Measurements from ENCODE around the gene CTDSPL. TPM values are rescaled to one million over a fixed set of nuclear protein-coding genes. Genes with fewer than 3 reads are reported as not detected.
A peak's percentile ranks its signal among the peaks of the same experiment; 100 is the strongest.

CTDSPL gene
- total and polyA plus RNA-seq, 2 of the 8 experiments (the other 6 are each of a cell fraction or from before 2014, with no cell fraction given): 20.3 to 42.2 TPM

DNA sequence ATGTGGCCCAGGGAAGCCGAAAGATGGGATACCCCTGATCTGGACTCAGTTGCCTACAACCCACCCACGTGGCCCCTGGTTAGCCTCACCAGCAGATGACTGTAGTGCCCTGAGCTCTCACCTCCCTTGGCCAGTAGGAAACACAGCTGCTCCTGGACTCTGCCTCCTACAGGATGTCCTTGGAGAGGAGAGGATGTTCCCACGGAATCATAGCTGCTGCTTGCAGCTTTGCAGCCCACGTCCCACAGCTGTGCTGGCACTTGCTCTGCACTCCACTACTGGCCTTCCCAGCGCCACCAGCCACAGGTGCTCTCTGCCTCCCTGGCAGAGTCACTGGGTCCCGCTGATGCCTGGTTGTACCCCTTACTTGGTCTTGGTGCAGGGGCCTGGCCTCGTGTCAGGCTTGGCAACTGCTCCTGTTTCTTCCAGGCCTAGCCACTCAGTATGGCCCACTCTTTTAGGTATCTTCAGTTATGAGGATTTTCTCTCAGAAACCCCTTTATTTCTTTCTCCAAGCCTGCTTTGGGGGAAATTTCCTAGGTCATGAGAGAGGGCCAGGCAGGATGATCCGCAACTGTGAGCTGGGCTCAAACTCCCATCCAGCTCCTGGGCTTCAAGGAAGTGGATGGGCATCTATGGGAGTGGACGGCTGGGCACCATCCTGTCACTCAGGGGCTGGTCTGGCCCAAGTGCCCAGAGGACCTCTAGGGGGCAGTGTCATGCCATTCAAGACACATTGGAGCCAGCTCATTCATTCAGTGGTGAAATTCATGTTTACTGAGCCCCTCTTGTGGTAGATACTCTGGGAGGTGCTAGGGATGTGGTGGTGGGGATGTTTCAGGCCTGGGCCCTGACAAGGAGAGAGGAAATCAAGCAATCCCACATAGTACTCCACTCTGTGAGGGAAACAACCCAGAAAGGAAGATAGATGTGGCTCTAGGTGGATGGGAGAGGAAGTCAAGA is 112.7 kb downstream of the CTDSPL start (continued):
- TF ChIP-seq, protein P1, sequence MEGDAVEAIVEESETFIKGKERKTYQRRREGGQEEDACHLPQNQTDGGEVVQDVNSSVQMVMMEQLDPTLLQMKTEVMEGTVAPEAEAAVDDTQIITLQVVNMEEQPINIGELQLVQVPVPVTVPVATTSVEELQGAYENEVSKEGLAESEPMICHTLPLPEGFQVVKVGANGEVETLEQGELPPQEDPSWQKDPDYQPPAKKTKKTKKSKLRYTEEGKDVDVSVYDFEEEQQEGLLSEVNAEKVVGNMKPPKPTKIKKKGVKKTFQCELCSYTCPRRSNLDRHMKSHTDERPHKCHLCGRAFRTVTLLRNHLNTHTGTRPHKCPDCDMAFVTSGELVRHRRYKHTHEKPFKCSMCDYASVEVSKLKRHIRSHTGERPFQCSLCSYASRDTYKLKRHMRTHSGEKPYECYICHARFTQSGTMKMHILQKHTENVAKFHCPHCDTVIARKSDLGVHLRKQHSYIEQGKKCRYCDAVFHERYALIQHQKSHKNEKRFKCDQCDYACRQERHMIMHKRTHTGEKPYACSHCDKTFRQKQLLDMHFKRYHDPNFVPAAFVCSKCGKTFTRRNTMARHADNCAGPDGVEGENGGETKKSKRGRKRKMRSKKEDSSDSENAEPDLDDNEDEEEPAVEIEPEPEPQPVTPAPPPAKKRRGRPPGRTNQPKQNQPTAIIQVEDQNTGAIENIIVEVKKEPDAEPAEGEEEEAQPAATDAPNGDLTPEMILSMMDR (IDR thresholded peaks at IDR 0.05; ENCODE audit: control extremely low read depth in 1 of 3, insufficient read depth in 1 of 3, low read depth in 1 of 3, low read length in 3 of 3): peak; percentile 85 to 96 (median 94)
- TF ChIP-seq ASH2L (IDR thresholded peaks at IDR 0.05; ENCODE audit: low read length): no peak
- TF ChIP-seq ZNF274 (IDR thresholded peaks at IDR 0.05; ENCODE audit: borderline replicate concordance, extremely low read depth, low read length): no peak
- TF ChIP-seq POLR2AphosphoS5 (IDR thresholded peaks at IDR 0.05; ENCODE audit: low read depth, low read length): no peak
